Measurements from ENCODE around the gene AGPS. TPM values are rescaled to one million over a fixed set of nuclear protein-coding genes. Genes with fewer than 3 reads are reported as not detected.
A peak's percentile ranks its signal among the peaks of the same experiment; 100 is the strongest.

The AGPS gene
- total RNA-seq, 1 donor from 2014 or later: 74.0 TPM

DNA sequence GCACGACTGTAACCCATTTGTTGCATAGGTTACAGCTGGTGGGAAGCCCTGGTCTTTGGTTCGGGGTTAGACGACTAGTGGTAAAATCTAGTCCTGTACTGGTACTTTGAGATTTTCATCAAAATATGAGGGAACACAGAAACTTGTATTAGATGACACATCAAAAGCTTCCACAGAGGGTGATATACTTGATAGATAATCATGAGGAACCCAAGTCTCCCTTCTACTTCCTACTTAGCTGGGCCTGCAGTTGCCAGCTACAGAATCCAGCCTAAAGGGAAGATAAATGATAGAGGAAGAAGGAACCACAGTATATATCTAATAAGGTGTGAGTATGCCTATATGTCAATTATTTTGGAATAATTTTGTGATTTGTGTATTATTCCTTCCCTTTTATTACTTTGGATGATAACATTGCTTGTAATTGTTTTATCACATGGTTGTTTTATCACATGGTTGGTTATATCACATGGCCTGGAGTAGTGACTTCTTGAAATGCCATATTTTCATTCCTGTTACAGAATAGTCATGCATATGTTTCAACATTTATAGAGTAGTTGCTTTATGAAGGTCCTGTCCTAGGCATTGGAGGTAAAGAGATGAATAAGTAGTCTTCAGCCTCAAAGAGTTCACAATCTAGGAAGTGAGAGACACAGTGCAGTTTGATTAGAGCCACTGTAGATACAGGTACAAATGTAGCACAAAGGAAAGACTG is 2.9 kb downstream of the AGPS start:
- H3K4me3 Mint-ChIP-seq: no peak overlapping the region
- H3K36me3 Mint-ChIP-seq (ENCODE audit: low read depth): peaks cover 15% of the 10 kb centered on the region
- no peaks in the 10 kb centered on the region for H3K27me3 Mint-ChIP-seq
- intact Hi-C loops (cut with micrococcal nuclease): no loop called here
- no peak for DNase-seq
- peaks cover 5% of the 10 kb centered on the region for H3K9me3 Mint-ChIP-seq
- peaks cover 54% of the 10 kb centered on the region for H3K4me1 Mint-ChIP-seq
- H3K27ac Mint-ChIP-seq: no peak overlapping the region

DNA sequence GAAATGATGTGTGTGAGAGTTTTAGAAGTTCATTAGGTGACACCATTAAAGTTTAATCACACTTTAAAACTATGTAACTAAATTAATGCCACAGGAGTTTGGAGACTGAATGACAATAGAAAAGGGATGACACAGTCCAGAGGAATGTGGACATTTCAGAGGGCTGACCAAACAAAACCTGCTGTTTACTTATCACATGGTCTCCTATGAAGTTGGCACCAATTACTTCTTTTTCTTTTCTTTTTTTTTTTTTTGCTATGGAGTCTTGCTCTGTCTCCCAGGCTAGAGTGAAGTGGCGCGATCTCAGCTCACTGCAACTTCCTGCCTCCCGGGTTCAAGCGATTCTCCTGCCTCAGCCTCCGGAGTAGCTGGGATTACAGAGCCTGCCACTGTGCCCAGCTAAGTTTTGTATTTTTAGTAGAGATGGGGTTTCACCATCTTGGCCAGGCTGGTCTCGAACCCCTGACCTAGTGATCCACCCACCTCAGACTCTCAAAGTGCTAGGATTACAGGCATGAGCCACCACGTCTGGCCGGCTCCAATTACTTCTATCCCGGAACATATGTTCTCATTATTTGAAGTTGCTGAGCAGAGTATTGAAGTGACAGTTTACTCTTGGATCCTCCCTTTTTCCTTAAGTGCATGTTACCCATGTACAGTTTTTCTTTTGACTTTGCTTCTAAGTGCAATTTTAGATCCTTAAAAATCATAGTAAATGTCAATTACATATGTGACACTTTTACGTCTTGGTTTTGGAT is 4.3 kb downstream of the AGPS start:
- Mint-ChIP-seq H3K36me3 (ENCODE audit: low read depth) (peaks cover 15% of the 10 kb centered on the region), H3K27ac (no peak overlapping the region), H3K4me3 (no peak overlapping the region), H3K9me3 (peaks cover 3% of the 10 kb centered on the region), H3K27me3 (no peaks in the 10 kb centered on the region), H3K4me1 (peaks cover 52% of the 10 kb centered on the region)
- intact Hi-C loops (cut with micrococcal nuclease): no loop called here
- no peak for DNase-seq

DNA sequence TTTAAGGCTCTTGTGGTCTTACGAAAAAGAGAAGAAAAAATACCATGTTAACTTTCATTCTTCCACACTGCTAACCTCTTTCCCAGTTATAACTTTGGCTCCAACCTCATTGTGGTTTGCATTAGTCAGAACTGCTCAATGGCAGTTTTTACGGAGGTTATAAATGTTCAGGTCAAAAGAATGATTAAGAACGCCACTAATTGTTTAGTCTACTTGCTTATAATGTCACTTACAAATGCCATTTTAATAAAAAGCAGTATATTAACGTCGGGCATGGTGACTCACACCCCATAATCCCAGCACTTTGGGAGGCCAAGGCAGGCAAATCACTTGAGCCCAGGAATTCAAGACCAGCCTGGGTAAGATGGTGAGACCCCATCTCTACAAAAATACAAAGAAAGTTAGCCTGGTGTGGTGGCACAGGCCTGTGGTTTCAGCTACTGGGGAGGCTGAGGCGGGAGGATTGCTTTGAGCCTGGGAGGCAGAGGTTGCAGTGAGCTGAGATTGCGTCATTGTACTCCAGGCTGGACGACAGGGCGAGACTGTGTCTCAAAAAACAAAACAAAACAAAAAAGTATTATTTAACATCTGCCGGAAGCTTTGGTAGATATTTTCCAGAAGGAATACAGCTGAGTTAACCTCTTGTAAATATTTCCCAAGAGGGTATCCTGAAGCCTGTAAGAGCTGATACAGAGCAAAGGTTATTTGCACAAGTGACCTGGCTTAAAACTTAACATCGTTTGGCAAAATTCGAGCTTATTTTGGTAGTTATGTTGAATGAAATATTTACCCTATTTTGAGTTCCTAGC is 5.1 kb downstream of the AGPS start:
- peaks cover 17% of the 10 kb centered on the region for H3K36me3 Mint-ChIP-seq (ENCODE audit: low read depth)
- H3K27me3 Mint-ChIP-seq: no peaks in the 10 kb centered on the region
- no peaks in the 10 kb centered on the region for H3K9me3 Mint-ChIP-seq
- no peak overlapping the region for H3K27ac Mint-ChIP-seq
- DNase-seq: no peak
- H3K4me1 Mint-ChIP-seq: peaks cover 51% of the 10 kb centered on the region
- H3K4me3 Mint-ChIP-seq: no peak overlapping the region
- intact Hi-C loops (cut with micrococcal nuclease): no loop called here

DNA sequence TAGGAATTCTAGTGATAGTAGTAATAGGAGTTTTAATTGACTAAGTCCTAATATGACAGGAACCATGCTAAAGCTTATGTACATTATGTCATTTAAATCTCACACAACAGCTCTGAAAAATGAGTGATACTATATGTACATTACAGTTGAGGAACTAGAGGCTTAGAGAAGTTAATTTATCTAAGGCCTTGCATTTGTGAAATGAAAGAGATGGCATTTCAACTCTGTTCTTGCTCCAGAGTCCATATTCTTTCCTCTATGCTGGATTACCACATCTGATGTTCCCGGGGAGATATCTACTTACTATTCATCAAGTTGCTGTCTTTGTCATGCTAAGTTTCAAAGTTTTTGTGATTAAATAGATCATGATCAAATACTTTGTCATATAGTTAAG is 5.7 kb downstream of the AGPS start:
- no peak for DNase-seq
- intact Hi-C loops (cut with micrococcal nuclease): no loop called here
- H3K9me3 Mint-ChIP-seq: no peaks in the 10 kb centered on the region
- peaks cover 49% of the 10 kb centered on the region for H3K4me1 Mint-ChIP-seq
- H3K27me3 Mint-ChIP-seq: no peaks in the 10 kb centered on the region
- H3K27ac Mint-ChIP-seq: no peak overlapping the region
- H3K4me3 Mint-ChIP-seq: no peak overlapping the region
- H3K36me3 Mint-ChIP-seq (ENCODE audit: low read depth): peaks cover 17% of the 10 kb centered on the region

DNA sequence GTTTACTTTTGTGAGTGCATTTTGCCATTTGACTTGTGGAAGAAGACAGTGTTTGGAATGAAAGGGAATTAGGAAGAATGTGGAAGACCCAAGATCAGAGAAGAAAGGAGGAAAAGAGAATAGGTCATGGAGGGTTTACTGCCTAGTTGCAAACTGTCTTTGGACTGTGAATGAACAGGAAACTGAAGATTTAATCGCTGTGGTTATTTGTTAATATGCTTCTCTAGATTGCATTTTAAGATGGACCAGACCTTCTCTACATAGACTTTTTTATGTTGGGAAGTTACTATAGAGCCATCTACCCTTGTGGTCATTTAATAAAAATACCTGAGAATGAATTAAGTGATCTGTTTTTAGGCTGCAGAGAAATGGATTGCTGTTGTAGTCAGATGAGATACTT is 6.2 kb downstream of the AGPS start:
- no peak overlapping the region for H3K27ac Mint-ChIP-seq
- H3K36me3 Mint-ChIP-seq (ENCODE audit: low read depth): peaks cover 17% of the 10 kb centered on the region
- no peaks in the 10 kb centered on the region for H3K9me3 Mint-ChIP-seq
- intact Hi-C loops (cut with micrococcal nuclease): no loop called here
- peaks cover 44% of the 10 kb centered on the region for H3K4me1 Mint-ChIP-seq
- no peak overlapping the region for H3K4me3 Mint-ChIP-seq
- no peaks in the 10 kb centered on the region for H3K27me3 Mint-ChIP-seq
- no peak for DNase-seq

DNA sequence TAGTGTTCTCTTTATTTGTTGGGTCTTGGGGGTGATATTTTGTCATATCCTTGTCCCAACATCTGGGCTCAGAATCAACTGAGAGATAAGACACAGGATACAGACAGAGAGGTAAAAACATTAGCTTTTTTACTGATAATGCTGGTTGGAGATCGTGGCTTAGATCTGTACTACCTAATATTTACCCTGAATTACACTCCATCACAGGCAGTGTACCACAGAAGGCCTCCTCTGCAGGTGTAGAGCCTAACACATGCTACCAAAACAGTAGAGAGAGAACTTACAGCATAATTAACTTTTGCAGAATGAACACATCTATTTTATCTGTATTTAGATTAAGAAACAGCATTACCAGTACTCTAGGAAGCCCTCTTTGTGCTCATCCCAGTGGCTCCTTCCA is 6.8 kb downstream of the AGPS start:
- H3K4me3 Mint-ChIP-seq: no peak overlapping the region

DNA sequence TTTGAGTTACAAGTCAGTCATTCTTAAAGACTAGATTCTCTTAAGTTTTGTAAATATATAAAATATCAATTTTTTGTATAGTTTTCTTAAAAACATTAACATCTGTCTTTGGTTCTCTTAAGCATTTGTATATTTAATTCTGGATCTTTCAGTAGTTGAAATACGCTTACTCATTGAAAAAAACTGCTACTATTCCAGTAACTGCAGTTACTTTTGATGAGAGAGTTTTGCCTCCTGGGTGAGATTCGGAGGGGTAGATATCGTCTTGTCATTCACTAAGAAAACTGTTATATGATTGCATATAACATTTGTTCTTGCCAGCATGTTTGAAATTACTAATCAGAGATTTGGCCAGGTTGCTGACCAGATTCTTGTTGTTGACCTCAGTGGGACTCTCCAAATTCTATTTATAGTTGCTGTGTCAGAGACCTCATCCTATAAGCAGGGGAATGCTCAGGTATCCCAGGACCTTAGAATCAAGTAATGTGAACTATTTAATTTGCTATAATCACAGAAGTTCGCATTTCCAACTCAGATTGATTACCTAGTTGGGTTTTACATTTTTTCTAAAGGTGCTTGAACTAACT is 7.9 kb downstream of the AGPS start:
- Mint-ChIP-seq H3K36me3 (ENCODE audit: low read depth) (peaks cover 11% of the 10 kb centered on the region), H3K27ac (no peak overlapping the region), H3K9me3 (no peaks in the 10 kb centered on the region), H3K4me1 (peaks cover 33% of the 10 kb centered on the region), H3K4me3 (no peak overlapping the region), H3K27me3 (no peaks in the 10 kb centered on the region)
- intact Hi-C loops (cut with micrococcal nuclease): no loop called here
- DNase-seq: no peak

More for the DNA sequence above, 6.8 kb downstream of the AGPS start:
- Mint-ChIP-seq H3K9me3 (no peaks in the 10 kb centered on the region), H3K36me3 (ENCODE audit: low read depth) (peaks cover 17% of the 10 kb centered on the region), H3K4me1 (peaks cover 41% of the 10 kb centered on the region), H3K27me3 (no peaks in the 10 kb centered on the region), H3K27ac (no peak overlapping the region)
- intact Hi-C loops (cut with micrococcal nuclease): no loop called here
- DNase-seq: no peak

DNA sequence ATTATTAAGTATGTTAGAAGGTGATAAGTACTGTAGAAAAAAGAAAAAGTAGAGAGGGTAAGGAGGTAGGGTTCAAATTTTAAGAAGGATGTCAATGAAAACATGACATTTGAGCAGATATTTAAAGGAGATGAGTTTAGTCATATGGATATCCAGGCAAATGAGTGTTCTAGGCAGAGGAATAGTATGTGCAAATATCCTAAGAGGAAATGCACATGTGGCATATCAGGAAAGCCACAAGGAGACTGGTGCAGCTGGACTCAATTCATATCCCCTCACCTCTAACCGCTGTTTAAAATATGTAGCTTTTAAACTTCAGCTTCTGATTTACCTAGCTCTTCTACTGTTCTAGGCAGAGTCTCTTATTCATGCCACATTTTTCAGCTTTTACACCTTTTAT is 9.5 kb downstream of the AGPS start:
- no peak overlapping the region for H3K4me3 Mint-ChIP-seq
- H3K27ac Mint-ChIP-seq: no peak overlapping the region
- no peaks in the 10 kb centered on the region for H3K9me3 Mint-ChIP-seq
- no peaks in the 10 kb centered on the region for H3K27me3 Mint-ChIP-seq
- H3K4me1 Mint-ChIP-seq: peaks cover 21% of the 10 kb centered on the region
- H3K36me3 Mint-ChIP-seq (ENCODE audit: low read depth): peaks cover 14% of the 10 kb centered on the region
- no peak for DNase-seq
- intact Hi-C loops (cut with micrococcal nuclease): no loop called here

DNA sequence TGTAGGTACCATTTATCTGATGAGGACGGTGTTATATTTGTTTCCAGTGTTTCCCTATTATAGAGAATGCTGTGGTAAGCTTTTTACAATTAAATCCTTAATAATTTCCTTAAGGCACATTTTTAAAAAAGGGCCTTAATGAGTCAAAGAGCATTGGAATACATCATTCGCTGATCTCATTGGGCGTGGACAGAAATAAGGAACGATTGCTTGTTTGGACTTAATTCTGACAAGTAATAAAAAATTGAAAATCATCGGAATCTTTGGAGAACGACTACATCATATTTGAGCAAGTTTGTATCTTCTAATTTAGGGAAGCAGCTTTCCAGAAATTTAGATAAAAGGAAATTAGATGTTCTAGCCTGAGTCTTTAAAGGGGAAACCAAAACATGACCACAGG is 11.3 kb downstream of the AGPS start:
- H3K27ac Mint-ChIP-seq: no peak overlapping the region

DNA sequence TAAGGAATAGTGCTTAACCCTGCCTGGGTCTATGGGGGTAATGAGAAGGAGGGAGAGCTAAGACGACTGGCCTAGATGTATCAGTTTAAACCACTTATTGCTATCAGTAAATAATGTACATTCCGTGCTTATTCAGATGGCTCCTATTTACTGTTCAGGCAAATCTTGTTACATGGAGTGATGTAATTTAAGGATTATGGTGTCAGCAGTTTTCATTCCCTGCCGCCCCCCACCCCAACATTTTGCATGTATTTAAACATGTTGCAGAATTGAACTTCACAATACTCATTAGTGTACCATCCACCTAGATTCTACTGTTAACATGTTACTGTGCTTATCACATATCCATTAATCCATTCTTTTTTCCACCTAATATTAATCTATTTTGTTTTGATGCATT is 11.7 kb downstream of the AGPS start:
- Mint-ChIP-seq H3K4me1 (peaks cover 19% of the 10 kb centered on the region), H3K27ac (no peak overlapping the region), H3K4me3 (no peak overlapping the region), H3K36me3 (ENCODE audit: low read depth) (peaks cover 21% of the 10 kb centered on the region), H3K9me3 (no peaks in the 10 kb centered on the region), H3K27me3 (no peaks in the 10 kb centered on the region)
- no peak for DNase-seq
- intact Hi-C loops (cut with micrococcal nuclease): no loop called here

More for the DNA sequence above, 11.3 kb downstream of the AGPS start:
- intact Hi-C loops (cut with micrococcal nuclease): no loop called here
- no peak overlapping the region for H3K4me3 Mint-ChIP-seq
- no peaks in the 10 kb centered on the region for H3K9me3 Mint-ChIP-seq
- H3K27me3 Mint-ChIP-seq: no peaks in the 10 kb centered on the region
- H3K36me3 Mint-ChIP-seq (ENCODE audit: low read depth): peaks cover 21% of the 10 kb centered on the region
- no peak for DNase-seq
- peaks cover 20% of the 10 kb centered on the region for H3K4me1 Mint-ChIP-seq

DNA sequence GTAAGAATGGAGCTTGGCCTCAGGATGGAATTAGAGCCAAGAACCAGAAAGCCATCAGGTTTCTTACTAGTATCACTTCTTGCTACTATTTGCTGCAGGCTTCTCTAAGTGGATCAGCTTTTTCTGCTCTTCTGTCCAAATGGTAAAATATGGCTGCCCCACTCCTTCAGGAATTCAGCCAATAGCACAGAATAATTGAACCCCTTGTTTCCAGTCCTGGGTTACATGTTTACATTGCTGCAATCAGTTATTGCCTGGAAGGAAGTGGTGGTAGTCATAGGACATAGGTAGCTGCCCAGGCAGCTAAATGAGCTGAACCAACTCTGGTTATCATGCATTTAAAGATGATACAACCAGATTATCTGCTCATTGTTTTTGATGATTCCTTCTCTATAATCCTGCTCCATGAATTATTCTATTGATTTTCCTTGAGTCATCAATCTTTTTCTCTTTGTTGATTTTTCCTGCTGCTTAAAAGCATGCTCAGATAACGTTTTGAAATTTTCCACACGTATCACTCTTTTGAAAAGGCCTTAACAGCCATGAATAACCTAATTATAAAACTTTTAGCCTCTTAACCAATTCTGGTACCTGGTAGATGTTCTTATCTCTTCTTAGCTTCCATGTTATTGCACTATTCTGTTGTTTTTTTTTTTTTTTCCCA is 12.6 kb downstream of the AGPS start:
- no peaks in the 10 kb centered on the region for H3K27me3 Mint-ChIP-seq
- no peak overlapping the region for H3K4me3 Mint-ChIP-seq
- intact Hi-C loops (cut with micrococcal nuclease): no loop called here
- H3K27ac Mint-ChIP-seq: no peak overlapping the region
- H3K4me1 Mint-ChIP-seq: peaks cover 19% of the 10 kb centered on the region
- peaks cover 25% of the 10 kb centered on the region for H3K36me3 Mint-ChIP-seq (ENCODE audit: low read depth)
- H3K9me3 Mint-ChIP-seq: no peaks in the 10 kb centered on the region
- peak; percentile 51 for DNase-seq

DNA sequence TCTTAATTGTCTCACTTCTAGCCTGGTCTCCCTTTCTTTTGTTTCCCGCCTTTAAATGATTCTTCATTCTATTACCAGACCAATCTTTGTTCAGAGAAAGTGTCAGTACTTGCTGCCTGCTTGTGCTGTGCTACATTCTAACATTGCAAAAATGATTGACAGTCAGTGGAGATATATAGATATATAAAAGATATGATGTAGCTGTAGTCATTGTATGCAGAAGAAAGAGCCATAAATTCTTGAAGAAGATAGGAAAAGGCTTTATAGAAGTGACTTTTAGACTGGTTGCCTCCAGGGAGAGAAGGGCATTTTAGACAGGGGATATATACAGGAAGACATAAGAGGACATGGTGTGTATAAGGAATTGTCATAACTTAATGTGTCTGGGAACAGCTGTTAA is 13.6 kb downstream of the AGPS start:
- Mint-ChIP-seq H3K27ac (no peak overlapping the region), H3K4me1 (peaks cover 15% of the 10 kb centered on the region), H3K9me3 (no peaks in the 10 kb centered on the region), H3K4me3 (no peak overlapping the region), H3K27me3 (no peaks in the 10 kb centered on the region), H3K36me3 (ENCODE audit: low read depth) (peaks cover 25% of the 10 kb centered on the region)
- intact Hi-C loops (cut with micrococcal nuclease): no loop called here
- no peak for DNase-seq

DNA sequence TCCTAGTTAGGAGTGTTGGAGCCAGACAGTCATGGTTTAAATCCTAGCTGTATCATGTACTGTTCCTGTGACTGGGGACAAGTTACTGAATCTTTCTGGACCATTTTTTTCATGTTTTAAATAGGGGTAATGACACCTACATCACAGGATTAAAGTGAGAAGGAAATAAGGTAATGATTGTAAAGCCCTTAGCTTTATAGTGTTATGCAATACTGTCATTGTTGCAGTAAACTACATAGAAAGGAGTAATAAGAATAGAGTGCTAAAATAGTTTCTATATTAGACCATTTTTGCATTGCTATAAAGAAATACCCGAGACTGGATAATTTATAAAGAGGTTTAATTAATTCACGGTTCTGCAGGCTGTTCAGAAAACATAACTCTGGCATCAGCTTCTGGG is 14.5 kb downstream of the AGPS start:
- Mint-ChIP-seq H3K9me3 (no peaks in the 10 kb centered on the region), H3K36me3 (ENCODE audit: low read depth) (peaks cover 28% of the 10 kb centered on the region), H3K27me3 (no peaks in the 10 kb centered on the region), H3K4me3 (no peak overlapping the region), H3K4me1 (peaks cover 19% of the 10 kb centered on the region), H3K27ac (no peak overlapping the region)
- intact Hi-C loops (cut with micrococcal nuclease): no loop called here
- no peak for DNase-seq

All from activated CD4-positive, alpha-beta T cell treated with anti-CD3 and anti-CD28 coated beads, Interleukin-2, amount 10 ng/mL, durations not matched to agents 24 days and 14 days (primary cell).